ENCODE measurements around the gene RPS25.
"Not testable (repeated sequence)": the region's sequence is repeated elsewhere in the genome, so short reads cannot be mapped to it uniquely, and the experiment has no call there.

RPS25 gene

DNA sequence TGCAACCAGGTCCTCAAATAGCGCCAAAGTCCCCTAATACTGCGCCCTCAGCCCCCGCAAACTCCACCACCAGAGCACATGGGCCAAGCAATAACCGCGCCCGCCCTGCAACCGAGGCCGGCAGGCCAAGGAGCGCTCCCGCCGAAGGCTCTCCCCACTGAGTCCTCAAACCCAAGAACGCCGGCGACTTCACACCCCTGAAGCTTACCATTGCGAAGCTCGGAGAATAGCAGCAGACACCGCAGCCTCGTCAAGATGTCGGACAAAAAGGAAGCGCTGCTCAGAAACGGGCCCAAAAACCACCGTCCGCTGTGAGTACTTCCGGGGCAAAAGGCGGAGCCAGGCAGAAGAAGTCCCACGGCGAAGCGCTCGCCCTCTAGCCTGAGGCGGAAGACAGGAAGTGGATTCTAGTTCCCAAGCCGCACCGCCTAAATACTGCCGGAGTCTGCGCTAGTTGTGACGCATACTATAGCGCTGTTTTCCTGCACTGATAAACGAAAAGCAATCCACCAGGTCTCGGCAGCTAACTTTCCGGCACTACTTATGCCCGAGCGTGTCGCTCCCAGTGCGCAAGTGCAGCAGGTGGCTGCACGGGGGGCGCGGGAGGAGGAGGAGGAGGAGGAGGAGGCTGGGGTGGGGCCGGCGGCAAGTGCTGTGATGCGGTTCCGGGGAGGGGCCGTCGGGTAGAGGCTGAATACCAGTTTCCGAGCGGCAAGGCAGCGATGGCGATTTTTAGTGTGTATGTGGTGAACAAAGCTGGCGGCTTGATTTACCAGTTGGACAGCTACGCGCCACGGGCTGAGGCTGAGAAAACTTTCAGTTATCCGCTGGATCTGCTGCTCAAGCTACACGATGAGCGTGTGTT, at the start of gene RPS25, which contains the start of gene TRAPPC4:
Gene RPS25, minus strand, starts transcription at position 270 of the 865 bp plus-strand sequence. Its CDS starts 59 bp downstream, at position 211.
Gene TRAPPC4, plus strand, starts transcription at position 693 of the 865 bp plus-strand sequence. Its CDS starts 30 bp downstream, at position 723.
- TF ChIP-seq, protein P1, sequence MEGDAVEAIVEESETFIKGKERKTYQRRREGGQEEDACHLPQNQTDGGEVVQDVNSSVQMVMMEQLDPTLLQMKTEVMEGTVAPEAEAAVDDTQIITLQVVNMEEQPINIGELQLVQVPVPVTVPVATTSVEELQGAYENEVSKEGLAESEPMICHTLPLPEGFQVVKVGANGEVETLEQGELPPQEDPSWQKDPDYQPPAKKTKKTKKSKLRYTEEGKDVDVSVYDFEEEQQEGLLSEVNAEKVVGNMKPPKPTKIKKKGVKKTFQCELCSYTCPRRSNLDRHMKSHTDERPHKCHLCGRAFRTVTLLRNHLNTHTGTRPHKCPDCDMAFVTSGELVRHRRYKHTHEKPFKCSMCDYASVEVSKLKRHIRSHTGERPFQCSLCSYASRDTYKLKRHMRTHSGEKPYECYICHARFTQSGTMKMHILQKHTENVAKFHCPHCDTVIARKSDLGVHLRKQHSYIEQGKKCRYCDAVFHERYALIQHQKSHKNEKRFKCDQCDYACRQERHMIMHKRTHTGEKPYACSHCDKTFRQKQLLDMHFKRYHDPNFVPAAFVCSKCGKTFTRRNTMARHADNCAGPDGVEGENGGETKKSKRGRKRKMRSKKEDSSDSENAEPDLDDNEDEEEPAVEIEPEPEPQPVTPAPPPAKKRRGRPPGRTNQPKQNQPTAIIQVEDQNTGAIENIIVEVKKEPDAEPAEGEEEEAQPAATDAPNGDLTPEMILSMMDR (IDR thresholded peaks at IDR 0.05; ENCODE audit: low read depth, low read length), result no peak

DNA sequence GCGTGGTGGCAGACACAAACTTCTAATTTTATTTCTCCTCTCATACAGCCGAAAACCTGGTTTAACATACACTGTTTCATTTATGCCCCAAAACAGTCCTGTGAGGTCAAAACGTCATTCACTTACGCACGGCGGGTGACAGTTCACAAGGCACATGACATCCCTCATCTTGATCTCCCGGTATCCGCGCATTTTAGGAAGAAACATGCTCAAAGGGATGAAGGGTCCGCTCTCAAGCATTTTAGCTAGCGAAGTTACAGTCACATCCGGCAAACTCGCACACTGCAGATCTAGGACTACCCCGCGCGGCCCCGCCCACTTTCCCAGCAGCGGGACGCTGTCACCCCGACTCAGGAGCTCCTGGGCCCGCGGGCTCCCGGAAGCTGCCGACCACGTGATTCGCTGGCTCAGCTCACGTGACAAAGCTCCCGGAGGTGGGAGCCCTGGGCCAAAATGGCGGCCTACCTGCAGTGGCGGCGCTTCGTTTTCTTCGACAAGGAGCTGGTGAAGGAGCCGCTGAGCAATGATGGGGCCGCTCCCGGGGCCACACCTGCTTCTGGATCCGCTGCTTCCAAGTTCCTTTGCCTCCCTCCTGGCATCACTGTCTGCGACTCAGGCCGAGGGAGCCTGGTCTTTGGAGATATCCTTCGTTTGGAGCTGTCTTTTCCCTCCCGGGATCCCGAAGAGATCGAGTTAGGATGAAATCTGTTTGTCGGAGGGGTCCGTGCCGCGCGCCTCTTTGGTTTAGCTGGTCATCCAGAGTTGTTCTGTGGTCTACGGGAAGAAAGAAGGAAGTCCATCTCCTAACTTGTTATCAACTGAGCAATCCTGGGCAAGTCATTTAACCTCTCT, 49.5 kb upstream of the RPS25 start, which contains the start of gene VPS11:
Gene VPS11, plus strand, starts transcription at position 448 of the 852 bp plus-strand sequence. Its CDS starts 6 bp downstream, at position 454.
- peak within 1 kb of the TSS; percentile 99 for H3K4me3 ChIP-seq (ENCODE audit: low read depth, low read length)
- in situ Hi-C loops (cut with HindIII; ENCODE audit: low sequenced_read_pairs), result no loop called here
- TF ChIP-seq, protein P1 (IDR thresholded peaks at IDR 0.05; ENCODE audit: low read depth, low read length), result no peak
- DNase-seq (ENCODE audit: low read depth, low spot score), result peak; percentile 96

More for the DNA sequence above, at the start of gene RPS25, which contains the start of gene TRAPPC4:
- in situ Hi-C loops (cut with HindIII; ENCODE audit: low sequenced_read_pairs), result no loop called here
- DNase-seq (ENCODE audit: low read depth, low spot score), result peak; percentile 97
- H3K4me3 ChIP-seq (ENCODE audit: low read depth, low read length), result peak within 1 kb of the TSS; percentile 90

DNA sequence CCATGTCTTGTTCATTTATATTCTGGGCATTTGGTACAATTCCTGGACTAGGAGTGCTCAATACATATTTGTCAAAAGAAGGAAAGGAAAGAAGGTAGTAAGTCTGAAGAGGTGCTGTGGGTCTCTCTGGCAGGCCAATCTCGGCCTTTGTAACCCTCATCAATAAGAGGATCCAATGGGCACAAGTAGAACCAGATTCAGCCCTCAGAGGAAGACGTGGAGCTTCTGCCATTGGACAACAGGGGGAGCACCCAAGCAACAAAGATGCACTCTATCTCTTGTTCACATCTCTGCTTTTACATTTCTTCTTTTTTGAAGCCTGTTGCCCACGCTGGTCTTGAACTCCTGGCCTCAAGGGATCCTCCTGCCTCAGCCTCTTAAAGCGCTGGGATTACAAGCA, 47.2 kb upstream of the RPS25 start:
- no peak overlapping the region for H3K4me3 ChIP-seq (ENCODE audit: low read depth, low read length)
- in situ Hi-C loops (cut with HindIII; ENCODE audit: low sequenced_read_pairs), result no loop called here
- TF ChIP-seq, protein P1 (IDR thresholded peaks at IDR 0.05; ENCODE audit: low read depth, low read length), result peak; percentile 63
- DNase-seq (ENCODE audit: low read depth, low spot score), result peak; percentile 35

DNA sequence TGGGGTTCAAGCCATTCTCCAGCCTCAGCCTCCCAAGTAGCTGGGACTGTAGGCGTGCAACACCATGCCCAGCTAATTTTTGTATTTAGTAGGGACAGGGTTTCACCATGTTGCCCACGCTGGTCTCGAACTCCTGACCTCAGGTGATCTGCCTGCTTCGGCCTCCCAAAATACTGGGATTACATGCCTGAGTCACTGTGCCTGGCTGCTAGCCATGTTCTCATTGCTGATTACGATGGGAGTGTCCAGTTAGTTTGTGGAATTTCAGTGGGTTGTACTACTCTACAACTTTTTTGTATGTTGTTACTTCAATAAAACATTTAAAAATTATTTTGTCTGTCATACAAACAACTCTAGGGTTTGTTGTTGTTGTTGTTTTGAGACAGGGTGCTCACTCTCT, 44.6 kb upstream of the RPS25 start:
- in situ Hi-C loops (cut with HindIII; ENCODE audit: low sequenced_read_pairs), result no loop called here

DNA sequence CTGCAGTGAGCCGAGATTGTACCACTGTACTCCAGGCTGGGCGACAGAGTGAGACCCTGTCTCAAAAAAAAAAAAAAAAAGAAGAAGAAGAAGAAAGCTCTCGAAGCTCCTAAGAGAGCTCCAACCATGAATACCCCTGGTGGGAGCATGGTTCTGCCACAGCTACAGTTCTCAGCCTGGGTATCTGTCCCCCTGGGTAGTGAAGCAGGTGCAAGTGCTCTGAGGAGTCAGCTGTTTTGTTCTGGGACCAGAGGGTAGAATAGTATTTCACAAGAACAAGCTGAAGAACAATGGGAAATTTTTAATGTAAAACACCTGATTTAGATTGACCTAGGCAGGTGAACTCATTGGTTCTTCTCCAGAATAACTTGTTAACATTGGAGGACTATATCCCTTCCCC, 43.1 kb upstream of the RPS25 start:
- H3K4me3 ChIP-seq (ENCODE audit: low read depth, low read length), result no peak overlapping the region
- DNase-seq (ENCODE audit: low read depth, low spot score), result no peak
- TF ChIP-seq, protein P1 (IDR thresholded peaks at IDR 0.05; ENCODE audit: low read depth, low read length), result no peak
- in situ Hi-C loops (cut with HindIII; ENCODE audit: low sequenced_read_pairs), result no loop called here

More for the DNA sequence above, 44.6 kb upstream of the RPS25 start:
- no peak overlapping the region for H3K4me3 ChIP-seq (ENCODE audit: low read depth, low read length)
- TF ChIP-seq, protein P1 (IDR thresholded peaks at IDR 0.05; ENCODE audit: low read depth, low read length), result no peak
- peak; percentile 23 for DNase-seq (ENCODE audit: low read depth, low spot score)

DNA sequence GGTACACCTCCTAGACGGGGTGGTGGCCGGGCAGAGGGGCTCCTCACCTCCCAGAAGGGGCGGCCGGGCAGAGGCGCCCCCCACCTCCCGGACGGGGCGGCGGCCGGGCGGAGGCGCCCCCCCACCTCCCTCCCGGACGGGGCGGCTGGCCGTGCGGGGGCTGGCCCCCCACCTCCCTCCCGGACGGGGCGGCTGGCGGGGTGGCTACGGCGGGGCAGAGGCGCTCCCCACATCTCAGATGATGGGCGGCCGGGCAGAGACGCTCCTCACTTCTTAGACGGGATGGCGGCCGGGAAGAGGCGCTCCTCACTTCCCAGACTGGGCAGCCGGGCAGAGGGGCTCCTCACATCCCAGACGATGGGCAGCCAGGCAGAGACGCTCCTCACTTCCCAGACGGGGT, 41.0 kb upstream of the RPS25 start:
- in situ Hi-C loops (cut with HindIII; ENCODE audit: low sequenced_read_pairs), result not testable (repeated sequence)

More for the DNA sequence above, 41.0 kb upstream of the RPS25 start:
- not testable (repeated sequence) for DNase-seq (ENCODE audit: low read depth, low spot score); H3K4me3 ChIP-seq (ENCODE audit: low read depth, low read length)

Measured in astrocyte of the spinal cord (primary cell).